ENCODE measurements around the gene DTX3.
"Not testable (repeated sequence)": the region's sequence is repeated elsewhere in the genome, so short reads cannot be mapped to it uniquely, and the experiment has no call there.

Gene DTX3

DNA sequence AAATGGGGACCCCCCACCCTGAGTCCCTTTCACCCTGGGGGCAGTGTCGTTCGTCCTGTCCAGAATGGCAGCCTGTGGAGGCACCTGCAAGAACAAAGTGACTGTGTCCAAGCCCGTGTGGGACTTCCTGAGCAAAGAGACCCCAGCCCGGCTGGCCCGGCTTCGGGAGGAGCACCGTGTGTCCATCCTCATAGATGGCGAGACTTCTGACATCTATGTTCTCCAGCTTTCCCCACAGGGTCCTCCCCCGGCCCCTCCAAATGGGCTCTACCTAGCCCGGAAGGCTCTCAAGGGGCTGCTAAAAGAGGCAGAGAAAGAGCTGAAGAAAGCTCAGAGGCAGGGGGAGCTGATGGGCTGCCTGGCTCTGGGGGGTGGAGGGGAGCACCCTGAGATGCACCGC lies 2.2 kb downstream of the DTX3 start:
- no peak for DNase-seq (ENCODE audit: extremely low read depth in 1 of 2, low read depth in 1 of 2)

DNA sequence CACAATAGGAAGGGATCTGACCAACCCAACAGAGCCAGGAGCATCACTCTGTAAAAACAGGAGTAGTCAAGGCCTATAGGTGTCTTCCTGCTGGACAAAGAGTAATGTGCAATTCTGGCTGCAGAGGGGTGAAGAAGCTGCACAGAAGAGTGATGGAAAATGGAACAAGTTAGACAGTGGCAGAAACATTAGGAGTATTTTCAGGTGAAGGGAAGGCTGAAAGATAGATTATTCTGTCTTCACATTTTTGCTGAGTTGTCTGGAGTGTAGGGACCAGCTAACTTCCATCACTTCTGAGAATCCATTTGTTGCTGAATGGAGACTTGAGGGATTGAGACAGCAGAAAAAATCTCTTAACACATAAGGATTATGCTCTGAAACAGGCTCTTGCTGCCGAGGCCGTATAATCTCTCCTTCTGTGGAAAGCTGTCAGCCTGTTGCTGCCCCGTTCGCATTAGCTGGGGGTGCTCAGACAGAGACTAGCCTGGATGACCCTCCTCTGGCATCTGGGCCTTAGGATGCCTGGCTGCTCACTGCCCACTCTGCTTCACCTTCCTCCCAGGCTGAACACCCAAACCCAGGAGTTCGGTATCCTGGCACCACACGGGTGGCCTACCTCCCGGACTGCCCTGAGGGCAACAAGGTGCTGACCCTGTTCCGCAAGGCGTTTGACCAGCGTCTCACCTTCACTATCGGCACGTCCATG lies 3.5 kb downstream of the DTX3 start:
- no peak for DNase-seq (ENCODE audit: extremely low read depth in 1 of 2, low read depth in 1 of 2)

DNA sequence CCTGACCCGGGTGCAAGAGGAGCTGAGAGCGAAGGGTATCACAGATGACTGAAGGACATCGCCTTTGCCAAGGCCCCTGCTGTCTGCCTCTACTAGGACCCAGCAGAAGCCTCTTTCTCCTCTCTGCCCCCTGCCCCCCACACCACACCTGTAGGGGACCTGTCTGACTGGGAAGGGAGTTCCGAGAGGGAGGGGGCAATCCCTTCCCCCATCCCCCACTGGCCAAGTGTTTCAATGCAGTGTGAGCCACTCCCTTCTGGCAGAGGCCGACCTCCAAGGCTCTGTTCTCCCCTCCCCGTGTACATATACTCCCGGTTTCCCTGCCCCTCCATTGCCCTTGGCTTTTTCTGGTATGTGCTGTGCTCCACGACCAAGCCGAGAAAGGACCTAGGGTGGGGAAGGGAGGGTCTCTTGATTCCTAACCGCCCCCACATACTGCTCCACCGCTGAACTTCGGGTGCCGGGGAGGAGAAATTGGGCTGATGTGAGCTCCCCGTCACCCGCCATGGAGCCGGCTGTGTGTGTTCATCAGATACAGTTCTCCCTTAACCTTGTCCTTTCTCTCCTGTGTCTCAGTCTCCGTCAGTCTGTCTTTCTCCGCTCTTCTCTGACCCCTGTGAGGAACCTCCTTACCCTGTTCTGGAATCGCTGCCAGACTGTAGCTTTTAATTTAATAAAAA lies 4.6 kb downstream of the DTX3 start:
- no peak for DNase-seq (ENCODE audit: extremely low read depth in 1 of 2, low read depth in 1 of 2)

DNA sequence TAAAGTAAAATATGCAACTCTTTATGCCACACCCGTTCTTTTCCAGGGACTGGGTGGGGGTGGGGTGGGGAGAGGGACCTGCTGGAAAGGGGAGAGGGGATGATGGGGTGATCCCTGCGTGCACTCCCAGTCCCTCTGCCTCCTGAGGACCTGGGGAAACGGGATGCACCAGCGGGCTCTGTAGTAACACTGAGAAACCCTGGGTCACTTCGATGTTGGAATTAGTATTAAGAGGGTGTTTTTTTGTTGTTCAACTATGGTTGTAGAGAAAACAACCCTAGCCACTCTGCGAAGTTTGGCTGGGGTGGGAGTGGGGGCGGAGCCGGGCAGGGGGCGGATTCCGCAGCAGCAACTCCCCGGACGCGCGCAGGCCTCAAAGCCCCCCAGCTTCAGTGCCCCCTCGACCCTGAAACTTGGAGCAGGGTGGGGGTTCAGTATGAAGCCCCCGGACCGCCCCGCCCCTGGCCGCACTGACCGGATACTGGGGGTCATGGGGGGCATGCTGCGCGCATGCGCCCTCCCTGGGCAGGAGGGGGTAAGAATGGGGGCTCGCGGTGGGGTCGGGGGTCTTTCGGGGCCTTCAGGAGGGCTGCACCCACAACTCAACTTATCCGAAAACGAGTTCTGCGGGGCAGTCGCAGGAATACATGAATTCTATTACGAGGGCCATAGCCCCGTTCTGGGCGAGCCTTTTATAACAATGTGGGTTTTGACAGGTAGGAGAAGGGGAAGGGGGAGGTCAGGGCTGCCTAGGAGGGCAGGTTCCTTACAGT lies 5.3 kb downstream of the DTX3 start:
- no peak for DNase-seq (ENCODE audit: extremely low read depth in 1 of 2, low read depth in 1 of 2)

DNA sequence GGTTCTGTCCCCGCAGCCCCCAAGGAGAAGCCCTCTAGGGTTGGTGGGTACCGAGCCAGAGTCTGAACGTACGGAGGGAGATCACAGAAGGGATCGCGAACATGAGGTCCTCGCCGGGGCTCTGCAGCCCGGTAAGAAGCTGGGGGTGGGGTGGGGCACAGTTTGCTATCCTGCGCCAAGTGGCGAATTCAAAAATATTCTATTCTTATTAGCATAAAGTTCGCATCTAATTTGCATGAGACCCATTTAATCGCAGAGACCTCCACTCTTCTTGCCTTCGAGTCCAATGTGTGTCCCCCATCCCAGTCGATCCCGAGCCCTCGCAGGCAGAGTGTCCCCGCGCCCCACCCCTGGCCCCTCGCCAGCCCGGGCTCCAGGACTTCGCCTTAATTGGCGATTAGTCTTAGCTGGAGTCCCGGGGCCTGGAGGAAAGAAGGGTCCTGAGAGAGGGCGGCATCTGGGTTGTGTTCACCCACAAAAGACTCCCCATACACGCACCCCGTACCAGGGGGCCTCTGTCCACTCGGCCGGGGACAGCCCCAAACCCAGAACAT lies 6.0 kb downstream of the DTX3 start:
- DNase-seq (ENCODE audit: extremely low read depth in 1 of 2, low read depth in 1 of 2): no peak

DNA sequence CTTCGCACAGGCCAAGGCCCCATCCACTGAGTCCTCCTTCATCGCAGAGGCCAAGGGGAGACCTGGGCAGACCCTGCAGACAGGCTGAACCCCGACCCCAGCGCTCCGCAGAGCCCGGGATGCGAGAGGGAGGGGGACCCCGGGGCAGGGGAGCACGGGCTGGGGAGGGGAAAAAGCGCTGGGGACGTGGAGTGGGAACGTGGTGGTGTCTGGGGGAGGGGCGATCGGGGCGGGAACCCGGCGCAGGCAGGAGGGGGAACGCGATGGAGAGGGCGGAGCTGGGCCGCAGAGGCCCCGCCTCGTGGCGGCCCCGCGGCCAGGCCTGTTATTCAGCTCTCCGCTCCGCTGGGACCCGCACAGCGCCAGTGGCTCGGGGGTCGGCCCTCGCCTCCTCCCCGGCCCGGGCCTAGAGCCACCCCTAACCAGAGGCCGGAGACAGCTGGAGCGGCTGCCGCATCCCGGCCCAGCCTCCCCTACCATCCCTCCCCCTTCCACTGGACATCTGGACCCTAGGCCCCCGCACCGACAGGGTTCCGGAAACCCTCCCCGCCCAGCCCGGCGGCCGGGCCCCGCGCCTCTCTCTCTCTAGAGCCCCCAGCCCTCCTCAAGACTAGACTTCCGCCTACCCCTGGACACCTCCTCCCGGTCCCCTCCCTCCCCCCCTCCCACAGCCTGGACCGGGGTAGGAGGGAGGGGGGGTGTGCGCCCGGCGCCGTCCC lies 6.6 kb downstream of the DTX3 start, which contains the start of gene ARHGEF25:
ARHGEF25 (plus strand) TSS at position 328 of the 719 bp plus-strand sequence. CDS start 460 bp downstream, outside the sequence.
- DNase-seq (ENCODE audit: extremely low read depth in 1 of 2, low read depth in 1 of 2): no peak

DNA sequence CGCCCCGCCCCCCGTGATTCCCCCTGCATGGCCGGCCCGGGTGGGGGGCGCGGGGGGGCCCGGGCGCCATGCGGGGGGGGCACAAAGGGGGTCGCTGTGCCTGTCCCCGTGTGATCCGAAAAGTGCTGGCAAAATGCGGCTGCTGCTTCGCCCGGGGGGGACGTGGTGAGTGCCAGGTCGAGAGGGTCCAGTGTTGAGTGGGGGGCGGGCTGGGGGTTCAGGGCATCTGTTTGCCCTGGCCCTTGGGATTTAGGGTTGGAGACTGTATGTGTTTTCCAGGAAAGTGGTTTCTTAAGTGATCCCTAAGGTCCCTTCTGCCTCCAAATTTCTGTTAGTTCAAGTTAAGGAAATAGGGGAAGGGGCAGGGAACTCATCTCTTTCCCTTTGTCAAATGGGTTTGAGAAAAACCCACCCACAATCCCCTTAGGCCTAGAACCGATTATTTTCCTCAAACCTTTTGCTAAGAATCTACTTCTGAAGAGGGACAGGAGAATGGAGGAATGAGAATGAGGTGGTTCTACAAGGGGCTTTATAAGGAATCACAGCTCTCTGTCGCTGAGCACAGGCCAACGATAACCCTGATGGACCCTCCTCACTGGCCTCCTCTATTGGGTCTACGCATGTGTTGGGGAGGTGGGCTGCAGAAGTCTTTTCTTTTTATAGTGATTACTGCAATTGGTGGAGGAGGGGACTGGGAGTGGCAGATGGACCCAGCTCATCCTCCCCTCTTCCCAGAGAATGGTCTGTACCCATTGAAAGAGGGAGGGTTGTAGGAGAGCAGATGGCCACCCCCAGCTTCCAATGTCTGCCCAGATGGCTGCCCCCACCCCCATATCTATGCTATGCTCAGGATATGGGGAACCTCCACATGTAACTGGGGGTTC lies 7.4 kb downstream of the DTX3 start:
- DNase-seq (ENCODE audit: extremely low read depth in 1 of 2, low read depth in 1 of 2): no peak

DNA sequence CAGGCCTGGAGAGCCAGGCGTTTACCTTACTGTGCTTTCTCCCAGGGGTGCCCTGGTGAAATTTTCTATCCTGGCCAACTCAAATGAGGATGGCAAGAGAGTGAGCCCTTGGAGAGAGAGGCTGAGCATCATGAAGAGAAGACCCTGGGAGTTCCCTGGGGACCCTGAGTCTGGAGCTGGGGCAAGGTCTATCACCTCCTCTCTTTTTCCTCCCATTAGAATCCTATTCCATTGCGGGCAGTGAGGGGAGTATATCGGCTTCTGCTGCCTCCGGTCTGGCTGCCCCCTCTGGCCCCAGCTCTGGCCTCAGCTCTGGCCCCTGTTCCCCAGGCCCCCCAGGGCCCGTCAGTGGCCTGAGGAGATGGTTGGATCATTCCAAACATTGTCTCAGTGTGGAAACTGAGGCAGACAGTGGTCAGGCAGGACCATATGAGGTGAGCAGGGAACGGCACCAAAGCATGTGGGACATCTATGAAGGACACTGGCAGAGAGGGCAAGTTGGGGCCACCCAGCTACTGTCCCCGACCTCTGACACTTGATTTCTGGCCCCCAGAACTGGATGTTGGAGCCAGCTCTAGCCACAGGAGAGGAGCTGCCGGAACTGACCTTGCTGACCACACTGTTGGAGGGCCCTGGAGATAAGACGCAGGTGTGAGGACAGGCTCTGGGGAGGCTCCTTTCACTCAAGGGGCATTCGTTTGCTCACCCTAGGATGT lies 8.2 kb downstream of the DTX3 start:
- DNase-seq (ENCODE audit: extremely low read depth in 1 of 2, low read depth in 1 of 2): no peak

DNA sequence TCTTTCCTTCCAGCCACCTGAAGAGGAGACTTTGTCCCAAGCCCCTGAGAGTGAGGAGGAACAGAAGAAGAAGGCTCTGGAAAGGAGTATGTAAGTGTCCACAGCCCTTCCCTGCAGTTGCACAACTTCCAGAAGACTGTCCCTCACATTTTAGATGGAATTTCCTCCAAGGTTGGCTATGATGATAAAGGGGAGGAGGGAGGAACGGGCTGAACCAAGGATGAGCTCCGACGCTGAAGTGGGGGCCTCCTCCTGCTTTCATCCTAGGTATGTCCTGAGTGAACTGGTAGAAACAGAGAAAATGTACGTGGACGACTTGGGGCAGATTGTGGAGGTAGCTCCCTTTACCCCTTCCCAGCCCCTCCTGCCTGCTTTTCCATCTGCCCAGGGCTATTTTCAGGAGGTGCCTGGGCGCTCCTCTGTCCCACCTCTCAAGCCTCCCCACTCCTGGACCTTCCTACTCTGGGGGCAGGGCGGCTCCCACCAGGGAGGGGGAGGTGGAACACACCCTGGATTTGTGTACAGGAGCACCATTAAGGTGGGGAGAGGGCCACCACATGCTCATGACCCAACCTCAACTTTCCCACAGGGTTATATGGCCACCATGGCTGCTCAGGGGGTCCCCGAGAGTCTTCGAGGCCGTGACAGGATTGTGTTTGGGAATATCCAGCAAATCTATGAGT lies 8.9 kb downstream of the DTX3 start:
- no peak for DNase-seq (ENCODE audit: extremely low read depth in 1 of 2, low read depth in 1 of 2)

DNA sequence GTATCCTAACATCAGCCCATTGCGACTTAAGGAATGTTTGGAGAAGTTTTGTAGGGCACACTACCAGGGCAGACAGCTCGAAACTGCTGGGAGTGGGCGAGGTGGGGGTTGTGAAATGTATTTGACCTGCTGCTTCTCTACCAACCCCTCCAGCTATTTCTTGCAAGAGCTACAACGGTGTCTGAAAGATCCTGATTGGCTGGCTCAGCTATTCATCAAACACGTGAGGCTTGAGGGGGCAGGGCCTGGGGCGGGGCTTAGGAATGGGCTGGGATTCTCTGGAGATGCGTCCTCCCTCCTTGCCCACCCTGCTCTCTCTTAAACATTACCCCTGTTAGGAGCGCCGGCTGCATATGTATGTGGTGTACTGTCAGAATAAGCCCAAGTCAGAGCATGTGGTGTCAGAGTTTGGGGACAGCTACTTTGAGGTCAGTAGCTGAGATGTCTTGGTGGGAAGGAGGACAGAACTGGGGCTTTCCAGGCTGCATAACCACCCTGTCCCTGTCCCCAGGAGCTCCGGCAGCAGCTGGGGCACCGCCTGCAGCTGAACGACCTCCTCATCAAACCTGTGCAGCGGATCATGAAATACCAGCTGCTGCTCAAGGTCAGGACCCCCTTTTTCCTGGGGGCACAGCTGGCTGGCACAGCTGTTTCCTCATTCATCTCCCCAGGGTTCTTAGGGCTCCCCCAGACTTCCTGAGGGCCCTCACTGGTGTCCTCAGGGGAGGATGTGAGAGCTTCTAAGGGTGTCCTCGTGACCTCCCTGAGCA lies 9.7 kb downstream of the DTX3 start:
- DNase-seq (ENCODE audit: extremely low read depth in 1 of 2, low read depth in 1 of 2): no peak

DNA sequence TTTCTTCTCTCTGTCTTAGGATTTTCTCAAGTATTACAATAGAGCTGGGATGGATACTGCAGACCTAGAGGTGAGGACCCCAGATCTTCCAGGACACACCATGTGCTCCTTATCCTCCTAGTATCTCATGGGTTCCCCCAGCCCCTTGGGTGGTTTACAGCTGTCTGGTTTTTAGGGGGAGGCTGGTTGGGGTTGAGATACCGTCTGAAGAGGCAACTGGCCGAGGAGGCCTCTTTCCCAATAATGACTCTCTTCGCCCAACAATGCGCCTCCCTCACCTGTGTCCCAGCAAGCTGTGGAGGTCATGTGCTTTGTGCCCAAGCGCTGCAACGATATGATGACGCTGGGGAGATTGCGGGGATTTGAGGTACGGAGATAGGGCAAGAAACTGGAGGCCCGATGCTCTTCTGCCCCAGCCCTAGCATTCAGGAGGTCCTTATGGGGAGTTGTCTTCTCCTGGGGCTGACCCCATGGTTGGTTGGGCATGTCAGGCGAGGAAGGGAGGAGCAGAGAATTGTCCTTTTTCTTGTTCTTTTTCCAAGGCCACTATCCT lies 10.4 kb downstream of the DTX3 start:
- DNase-seq (ENCODE audit: extremely low read depth in 1 of 2, low read depth in 1 of 2): no peak

DNA sequence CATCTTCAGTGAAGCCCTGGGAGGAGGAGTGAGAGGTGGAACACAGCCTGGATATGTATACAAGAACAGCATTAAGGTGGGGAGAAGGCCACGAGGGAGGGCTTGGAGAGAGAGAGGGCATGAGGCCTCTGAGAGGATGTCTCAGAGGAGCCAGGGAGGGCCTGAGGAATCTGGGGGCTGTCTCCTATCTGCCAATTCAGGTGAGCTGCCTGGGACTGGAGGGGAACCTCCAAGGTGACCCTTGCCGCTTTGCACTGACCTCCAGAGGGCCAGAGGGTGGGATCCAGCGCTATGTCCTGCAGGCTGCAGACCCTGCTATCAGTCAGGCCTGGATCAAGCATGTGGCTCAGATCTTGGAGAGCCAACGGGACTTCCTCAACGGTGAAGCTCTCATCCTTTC lies 11.0 kb downstream of the DTX3 start:
- no peak for DNase-seq (ENCODE audit: extremely low read depth in 1 of 2, low read depth in 1 of 2)

DNA sequence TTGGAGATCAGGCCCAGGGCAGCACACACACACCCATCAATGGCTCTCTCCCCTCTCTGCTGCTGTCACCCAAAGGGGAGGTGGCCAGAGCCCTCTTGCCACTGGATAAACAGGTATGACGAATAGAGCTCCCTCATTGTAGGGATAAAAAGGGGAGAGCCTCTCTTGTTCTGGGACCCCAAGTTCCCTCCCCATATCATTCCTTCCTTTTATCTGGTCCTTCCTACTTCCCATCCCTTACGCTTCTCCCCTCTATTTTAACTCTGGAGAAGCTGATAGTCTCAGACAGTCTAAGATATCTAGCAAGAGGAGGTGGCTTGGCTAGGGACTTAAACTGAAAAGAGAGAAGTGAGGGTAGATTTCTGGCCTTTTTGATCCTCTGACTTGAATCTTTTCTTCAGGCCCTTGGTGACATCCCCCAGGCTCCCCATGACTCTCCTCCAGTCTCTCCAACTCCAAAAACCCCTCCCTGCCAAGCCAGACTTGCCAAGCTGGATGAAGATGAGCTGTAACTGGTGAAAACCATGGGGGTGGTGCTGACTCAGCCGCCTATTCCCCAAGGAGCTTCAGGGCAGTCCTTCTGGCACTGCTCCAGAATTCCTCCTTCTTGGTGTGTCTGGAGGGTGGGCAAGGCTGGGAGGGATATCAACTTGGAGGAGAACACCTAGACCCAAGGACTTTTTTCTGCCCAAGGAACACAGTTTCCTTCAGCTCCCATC lies 11.9 kb downstream of the DTX3 start:
- no peak for DNase-seq (ENCODE audit: extremely low read depth in 1 of 2, low read depth in 1 of 2)

DNA sequence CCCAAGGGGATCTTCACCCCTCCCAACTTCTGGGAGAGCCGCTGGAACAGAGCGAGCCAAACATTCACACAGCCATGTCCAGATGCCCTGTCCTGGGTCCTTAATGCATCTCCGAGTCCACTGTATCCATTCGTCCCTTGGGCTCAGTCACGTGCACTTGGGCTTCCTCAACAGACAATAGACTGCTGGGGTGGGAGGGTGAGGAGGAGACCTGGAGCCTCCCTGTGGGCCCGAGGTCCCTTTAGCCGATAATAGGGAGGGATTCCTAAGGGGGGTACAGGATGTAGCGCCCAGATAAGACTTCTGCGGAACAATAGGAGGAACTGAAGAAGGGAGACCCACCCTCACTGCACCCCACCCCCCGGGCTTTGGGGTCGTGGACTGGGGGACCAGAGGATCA lies 13.3 kb downstream of the DTX3 start:
- DNase-seq (ENCODE audit: extremely low read depth in 1 of 2, low read depth in 1 of 2): no peak

DNA sequence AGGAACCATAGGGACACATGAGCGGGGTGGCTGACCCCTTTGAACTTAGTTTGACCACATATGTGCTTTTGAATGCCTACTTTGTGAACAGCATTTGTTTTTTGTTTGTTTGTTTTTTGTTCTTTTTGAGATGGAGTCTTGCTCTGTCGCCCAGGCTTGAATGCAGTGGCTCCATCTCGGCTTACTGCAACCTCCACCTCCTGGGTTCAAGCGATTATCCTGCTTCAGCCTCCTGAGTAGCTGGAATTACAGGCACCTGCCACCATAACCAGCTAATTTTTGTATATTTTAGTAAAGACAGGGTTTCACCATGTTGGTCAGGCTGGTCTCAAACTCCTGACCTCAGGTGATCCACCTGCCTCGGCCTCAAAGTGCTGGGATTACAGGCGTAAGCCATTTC lies 13.8 kb downstream of the DTX3 start:
- DNase-seq (ENCODE audit: extremely low read depth in 1 of 2, low read depth in 1 of 2): not testable (repeated sequence)

DNA sequence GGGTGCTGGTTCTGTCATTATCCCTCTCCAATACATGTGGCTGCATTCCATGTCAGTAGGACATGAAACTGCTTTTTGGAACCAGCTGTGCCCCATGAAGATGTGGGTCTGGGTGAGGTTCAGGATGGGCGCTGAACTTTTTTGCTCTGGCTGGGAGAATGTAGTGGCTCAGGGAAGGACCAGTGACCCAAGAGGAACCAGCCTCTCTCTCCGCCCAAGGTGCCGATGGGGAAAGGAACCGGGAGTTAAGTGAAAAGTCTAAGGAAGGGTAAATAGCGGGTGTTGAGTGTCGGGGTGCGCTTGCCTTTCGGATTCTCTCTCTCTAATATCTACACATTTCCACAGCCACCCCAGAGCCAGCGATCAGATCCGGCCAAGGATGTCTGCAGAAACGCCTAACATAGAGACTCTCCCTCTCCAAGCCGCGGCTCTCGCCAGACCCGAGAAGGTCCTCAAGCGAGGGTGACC lies 14.4 kb downstream of the DTX3 start:
- DNase-seq (ENCODE audit: extremely low read depth in 1 of 2, low read depth in 1 of 2): no peak
